ENCODE data around the gene CLEC17A. TPM values are rescaled to one million over a fixed set of nuclear protein-coding genes. Genes with fewer than 3 reads are reported as not detected.

CLEC17A gene
- polyA plus RNA-seq, 1 experiment, result not detected

GRCh38 chr19:14629557-14629956, 46.7 kb downstream of the CLEC17A start:
- ChIA-PET CTCF (no interaction called here), POLR2A (no interaction called here)
- no peak for DNase-seq (ENCODE audit: low read depth)
- no peak overlapping the region for H3K4me3 ChIP-seq (ENCODE audit: low read depth, low read length)
- TF ChIP-seq, protein P1, sequence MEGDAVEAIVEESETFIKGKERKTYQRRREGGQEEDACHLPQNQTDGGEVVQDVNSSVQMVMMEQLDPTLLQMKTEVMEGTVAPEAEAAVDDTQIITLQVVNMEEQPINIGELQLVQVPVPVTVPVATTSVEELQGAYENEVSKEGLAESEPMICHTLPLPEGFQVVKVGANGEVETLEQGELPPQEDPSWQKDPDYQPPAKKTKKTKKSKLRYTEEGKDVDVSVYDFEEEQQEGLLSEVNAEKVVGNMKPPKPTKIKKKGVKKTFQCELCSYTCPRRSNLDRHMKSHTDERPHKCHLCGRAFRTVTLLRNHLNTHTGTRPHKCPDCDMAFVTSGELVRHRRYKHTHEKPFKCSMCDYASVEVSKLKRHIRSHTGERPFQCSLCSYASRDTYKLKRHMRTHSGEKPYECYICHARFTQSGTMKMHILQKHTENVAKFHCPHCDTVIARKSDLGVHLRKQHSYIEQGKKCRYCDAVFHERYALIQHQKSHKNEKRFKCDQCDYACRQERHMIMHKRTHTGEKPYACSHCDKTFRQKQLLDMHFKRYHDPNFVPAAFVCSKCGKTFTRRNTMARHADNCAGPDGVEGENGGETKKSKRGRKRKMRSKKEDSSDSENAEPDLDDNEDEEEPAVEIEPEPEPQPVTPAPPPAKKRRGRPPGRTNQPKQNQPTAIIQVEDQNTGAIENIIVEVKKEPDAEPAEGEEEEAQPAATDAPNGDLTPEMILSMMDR (IDR thresholded peaks at IDR 0.05; ENCODE audit: insufficient read depth, low read depth, low read length), result no peak
- no peaks in the 10 kb centered on the region for H3K27me3 ChIP-seq (ENCODE audit: control insufficient read depth, insufficient read depth, low read length)
- no peaks in the 10 kb centered on the region for H3K36me3 ChIP-seq (ENCODE audit: control insufficient read depth, insufficient read depth, low read length)

DNA sequence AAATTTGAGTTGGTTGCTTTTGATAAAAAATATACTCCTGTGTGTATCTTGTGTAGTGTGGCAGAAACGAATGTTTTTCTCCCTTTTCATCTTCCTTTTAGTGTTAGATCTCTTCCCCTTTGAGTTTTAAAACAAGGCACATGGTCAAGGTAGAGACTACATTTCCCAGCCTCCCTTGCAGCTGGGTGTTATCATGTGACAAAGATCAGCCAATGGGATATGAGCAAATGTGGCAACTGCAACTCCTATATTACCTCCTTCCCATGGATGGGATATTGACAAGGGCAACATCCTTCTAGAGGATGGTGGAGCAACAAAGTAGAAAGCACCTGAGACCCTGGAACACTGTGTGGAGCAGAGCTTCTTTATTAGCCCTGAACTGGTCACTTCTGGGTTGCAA, 49.4 kb downstream of the CLEC17A start:
- CTCF ChIA-PET, result no interaction called here
- Histone ChIP-seq H3K4me3 (ENCODE audit: low read depth, low read length) (no peak overlapping the region), H3K27me3 (ENCODE audit: control insufficient read depth, insufficient read depth, low read length) (no peaks in the 10 kb centered on the region), H3K36me3 (ENCODE audit: control insufficient read depth, insufficient read depth, low read length) (no peaks in the 10 kb centered on the region)
- POLR2A ChIA-PET, result no interaction called here
- TF ChIP-seq, protein P1 (IDR thresholded peaks at IDR 0.05; ENCODE audit: insufficient read depth, low read depth, low read length), result no peak
- DNase-seq (ENCODE audit: low read depth), result no peak

- ChIA-PET CTCF (no interaction called here), POLR2A (no interaction called here)
- H3K27me3 ChIP-seq (ENCODE audit: control insufficient read depth, insufficient read depth, low read length), result no peaks in the 10 kb centered on the region
- TF ChIP-seq, protein P1 (IDR thresholded peaks at IDR 0.05; ENCODE audit: insufficient read depth, low read depth, low read length), result no peak
- H3K4me3 ChIP-seq (ENCODE audit: low read depth, low read length), result no peak overlapping the region
- DNase-seq (ENCODE audit: low read depth), result no peak
- no peaks in the 10 kb centered on the region for H3K36me3 ChIP-seq (ENCODE audit: control insufficient read depth, insufficient read depth, low read length)
Observed at GRCh38 chr19:14639536-14640277, 56.8 kb downstream of the CLEC17A start.

DNA sequence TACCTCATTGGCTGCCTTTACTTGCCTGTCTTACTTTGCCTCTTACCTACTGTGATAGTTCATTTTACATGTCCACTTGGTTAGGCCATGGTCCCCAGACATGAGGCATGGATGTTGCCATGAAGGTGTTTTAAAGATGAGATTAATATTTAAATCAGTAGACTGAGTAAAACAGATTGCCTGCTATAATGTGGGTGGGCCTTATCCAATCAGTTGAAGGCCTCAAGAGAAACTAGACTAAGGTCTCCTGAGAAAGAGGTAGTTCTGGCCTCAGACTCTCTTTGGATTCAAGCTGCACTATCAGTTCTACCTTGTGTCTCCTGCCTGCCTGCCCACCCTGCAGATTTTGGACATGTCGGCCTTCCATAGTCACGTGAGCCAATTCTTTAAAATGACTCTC, 65.6 kb downstream of the CLEC17A start:
- Histone ChIP-seq H3K36me3 (ENCODE audit: control insufficient read depth, insufficient read depth, low read length) (no peaks in the 10 kb centered on the region), H3K4me3 (ENCODE audit: low read depth, low read length) (no peak overlapping the region), H3K27me3 (ENCODE audit: control insufficient read depth, insufficient read depth, low read length) (no peaks in the 10 kb centered on the region)
- CTCF ChIA-PET, result no interaction called here
- POLR2A ChIA-PET, result no interaction called here
- no peak for DNase-seq (ENCODE audit: low read depth)
- TF ChIP-seq, protein P1 (IDR thresholded peaks at IDR 0.05; ENCODE audit: insufficient read depth, low read depth, low read length), result no peak

- Histone ChIP-seq H3K36me3 (ENCODE audit: control insufficient read depth, insufficient read depth, low read length) (no peaks in the 10 kb centered on the region), H3K4me3 (ENCODE audit: low read depth, low read length) (no peak overlapping the region), H3K27me3 (ENCODE audit: control insufficient read depth, insufficient read depth, low read length) (no peaks in the 10 kb centered on the region)
- POLR2A ChIA-PET, result no interaction called here
- TF ChIP-seq, protein P1 (IDR thresholded peaks at IDR 0.05; ENCODE audit: insufficient read depth, low read depth, low read length), result no peak
- DNase-seq (ENCODE audit: low read depth), result no peak
- CTCF ChIA-PET, result no interaction called here
Observed at GRCh38 chr19:14649020-14649419, 66.1 kb downstream of the CLEC17A start.
